Tibial nerve (tissue), 4 donors: ENCODE results near the gene ZNF892.

ENCODE experiments used
- EP300 ChIP-seq, 2 donors: sonication (generic); formaldehyde crosslinking; IDR thresholded peaks; one replicate each; pipeline ENCODE4 v1.6.1; 2017; ENCODE audit warnings: antibody characterized with exemption in 2 of 2, mild to moderate bottlenecking in 1 of 2
- POLR2A ChIP-seq, 2 donors: fragments of 450-650 bp; IDR thresholded peaks; one replicate each; pipeline ENCODE4 v1.6.1; 2017; ENCODE audit warnings: antibody characterized with exemption in 2 of 2, mild to moderate bottlenecking in 2 of 2, moderate library complexity in 2 of 2
- TF ChIP-seq, protein P1 (sequence below), 5 experiments: fragments of 200-600 bp in 3 of 5; fragments of 450-650 bp in 2 of 5; sonication (generic) in 3 of 5; IDR thresholded peaks; one replicate each; pipeline ENCODE4 v1.5.1; 2016 to 2019; ENCODE audit warnings: antibody characterized with exemption in 5 of 5, mild to moderate bottlenecking in 3 of 5, moderate library complexity in 2 of 5

DNA sequence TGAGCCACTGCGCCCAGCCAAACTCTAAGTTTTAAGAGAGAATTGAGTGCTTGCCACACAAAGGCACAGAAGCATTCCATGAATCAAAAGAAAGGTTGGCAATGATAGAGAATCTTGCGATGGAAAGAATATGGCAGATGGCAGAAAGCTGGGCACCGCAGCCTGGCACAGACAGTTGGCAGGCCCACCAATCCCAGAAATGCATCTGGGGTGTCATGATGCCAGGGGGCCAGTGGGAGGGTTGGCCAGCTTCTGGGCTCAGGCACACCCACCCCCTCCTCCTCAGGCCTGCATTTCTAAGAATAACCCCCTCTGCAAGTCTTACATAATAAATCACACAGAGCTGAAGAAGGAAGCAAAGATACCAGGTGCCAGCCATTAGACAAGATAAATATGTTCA is 22.1 kb upstream of the ZNF892 start:
- TF ChIP-seq, protein P1, sequence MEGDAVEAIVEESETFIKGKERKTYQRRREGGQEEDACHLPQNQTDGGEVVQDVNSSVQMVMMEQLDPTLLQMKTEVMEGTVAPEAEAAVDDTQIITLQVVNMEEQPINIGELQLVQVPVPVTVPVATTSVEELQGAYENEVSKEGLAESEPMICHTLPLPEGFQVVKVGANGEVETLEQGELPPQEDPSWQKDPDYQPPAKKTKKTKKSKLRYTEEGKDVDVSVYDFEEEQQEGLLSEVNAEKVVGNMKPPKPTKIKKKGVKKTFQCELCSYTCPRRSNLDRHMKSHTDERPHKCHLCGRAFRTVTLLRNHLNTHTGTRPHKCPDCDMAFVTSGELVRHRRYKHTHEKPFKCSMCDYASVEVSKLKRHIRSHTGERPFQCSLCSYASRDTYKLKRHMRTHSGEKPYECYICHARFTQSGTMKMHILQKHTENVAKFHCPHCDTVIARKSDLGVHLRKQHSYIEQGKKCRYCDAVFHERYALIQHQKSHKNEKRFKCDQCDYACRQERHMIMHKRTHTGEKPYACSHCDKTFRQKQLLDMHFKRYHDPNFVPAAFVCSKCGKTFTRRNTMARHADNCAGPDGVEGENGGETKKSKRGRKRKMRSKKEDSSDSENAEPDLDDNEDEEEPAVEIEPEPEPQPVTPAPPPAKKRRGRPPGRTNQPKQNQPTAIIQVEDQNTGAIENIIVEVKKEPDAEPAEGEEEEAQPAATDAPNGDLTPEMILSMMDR (IDR thresholded peaks at IDR 0.05) = no peak
- TF ChIP-seq POLR2A (IDR thresholded peaks at IDR 0.05) = no peak
- no peak for TF ChIP-seq EP300 (IDR thresholded peaks at IDR 0.05)
